Hepatocyte (in vitro differentiated cells): Measurements from ENCODE around the gene LRCOL1. TPM values are rescaled to one million over a fixed set of nuclear protein-coding genes. Genes with fewer than 3 reads are reported as not detected.

Experiments
- DNase-seq: peaks from one replicate; pipeline ENCODE4 v3.0.0-alpha.2; 2016; ENCODE audit warnings: low spot score
- H2AFZ ChIP-seq: fragments of 200-600 bp; sonication (generic); 2 replicates; pipeline ENCODE4 v1.6.0; 2016; ENCODE audit warnings: antibody characterized with exemption, mild to moderate bottlenecking
- H3K27ac ChIP-seq: fragments of 200-600 bp; sonication (generic); 2 replicates; pipeline ENCODE4 v1.5.1; 2016; ENCODE audit warnings: mild to moderate bottlenecking
- H3K27me3 ChIP-seq: fragments of 200-600 bp; sonication (generic); 2 replicates; pipeline ENCODE4 v1.6.1; 2016
- H3K36me3 ChIP-seq: fragments of 200-600 bp; sonication (generic); replicated peaks from 2 replicates; pipeline ENCODE4 v1.5.1; 2016; ENCODE audit warnings: low read depth; ENCODE audit not compliant: insufficient read depth
- H3K4me1 ChIP-seq: fragments of 200-600 bp; sonication (generic); 2 replicates; pipeline ENCODE4 v1.5.1; 2016; ENCODE audit warnings: mild to moderate bottlenecking, moderate library complexity; ENCODE audit not compliant: insufficient read depth
- H3K4me2 ChIP-seq: fragments of 200-600 bp; sonication (generic); 2 replicates; pipeline ENCODE4 v1.6.0; 2016
- H3K4me3 ChIP-seq: fragments of 200-600 bp; sonication (generic); 2 replicates; pipeline ENCODE4 v1.5.1; 2016; ENCODE audit warnings: mild to moderate bottlenecking
- H3K79me2 ChIP-seq: fragments of 200-600 bp; sonication (generic); 2 replicates; pipeline ENCODE4 v1.6.0; 2017; ENCODE audit warnings: mild to moderate bottlenecking
- H3K9me2 ChIP-seq: fragments of 200-600 bp; sonication (generic); replicated peaks from 2 replicates; pipeline ENCODE4 v1.6.0; 2017; ENCODE audit warnings: mild to moderate bottlenecking; ENCODE audit not compliant: insufficient read depth
- H3K9me3 ChIP-seq: fragments of 200-600 bp; sonication (generic); 2 replicates; pipeline ENCODE4 v1.5.1; 2016; ENCODE audit warnings: low read depth, mild to moderate bottlenecking
- H4K20me1 ChIP-seq: fragments of 200-600 bp; sonication (generic); 2 replicates; pipeline ENCODE4 v1.6.0; 2016; ENCODE audit warnings: mild to moderate bottlenecking; ENCODE audit not compliant: insufficient read depth, poor library complexity, severe bottlenecking
- EZH2 ChIP-seq: fragments of 200-600 bp; sonication (generic); IDR thresholded peaks from 2 replicates; pipeline ENCODE4 v1.6.1; 2016; ENCODE audit warnings: antibody characterized with exemption, mild to moderate bottlenecking, borderline replicate concordance
- EZH2phosphoT487 ChIP-seq: fragments of 200-600 bp; sonication (generic); IDR thresholded peaks from one replicate; pipeline ENCODE4 v1.6.1; 2018; ENCODE audit warnings: antibody characterized with exemption, mild to moderate bottlenecking, low read depth, moderate library complexity; ENCODE audit not compliant: unreplicated experiment, severe bottlenecking
- WGBS: methylation state at CpG from one replicate; pipeline ENCODE4 v1.1.6; 2016; ENCODE audit warnings: low lambda C conversion rate; ENCODE audit errors: missing lambda C conversion rate; 5-methylcytosine and 5-hydroxymethylcytosine counted together
- polyA plus RNA-seq: library from polyadenylated mRNA; unstranded; fragments of >200 nt; fragmentation: Nextera tagmentation; extraction: Ambion mirVana; gene quantifications from 2 replicates; pipeline ENCODE4 v1.2.1, GENCODE V29; 2016
- total RNA-seq: library from RNA; depleted of rRNA; stranded (reverse); fragments of >200 nt; gene quantifications from 2 replicates; pipeline ENCODE4 v1.2.3, GENCODE V29; 2014
- TF ChIP-seq, protein P1 (sequence below): fragments of 200-600 bp; sonication (generic); IDR thresholded peaks from 2 replicates; pipeline ENCODE4 v1.5.1; 2016; ENCODE audit warnings: antibody characterized with exemption, mild to moderate bottlenecking; ENCODE audit not compliant: poor library complexity

LRCOL1 gene
- total and polyA plus RNA-seq, 2 experiments from 2014 or later = 0.28 TPM; not detected in 1

DNA sequence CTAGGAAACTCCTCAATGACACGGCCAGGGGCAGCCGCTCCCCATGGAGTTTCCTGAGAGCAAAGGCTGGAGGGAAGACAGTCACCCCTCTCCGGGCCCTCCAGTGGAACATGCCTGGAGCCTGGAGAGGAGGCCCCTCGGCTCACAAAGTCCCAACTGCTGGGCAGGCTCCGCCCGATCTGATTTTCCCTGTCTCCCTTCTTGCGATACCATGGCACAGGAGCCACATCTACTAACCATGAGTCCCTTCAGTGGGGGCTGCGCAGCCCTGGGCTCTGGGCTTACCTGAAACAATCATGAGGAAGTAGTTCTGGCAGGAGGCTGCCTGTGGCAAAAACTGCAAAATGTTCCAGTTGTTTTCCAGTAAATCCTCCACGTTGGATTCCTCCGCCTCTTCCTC is 23.5 kb upstream of the LRCOL1 start:
- Histone ChIP-seq H3K4me1 (no peaks in the 10 kb centered on the region), H3K36me3 (no peaks in the 10 kb centered on the region), H3K27ac (no peak overlapping the region), H4K20me1 (no peaks in the 10 kb centered on the region), H3K4me3 (no peak overlapping the region), H3K27me3 (no peaks in the 10 kb centered on the region), H3K4me2 (no peak overlapping the region), H3K79me2 (no peaks in the 10 kb centered on the region), H3K9me3 (no peaks in the 10 kb centered on the region), H3K9me2 (no peaks in the 10 kb centered on the region), H2AFZ (no peak overlapping the region)
- 92% methylated on average over 10 of the region's 10 CpGs for WGBS
- TF ChIP-seq, protein P1, sequence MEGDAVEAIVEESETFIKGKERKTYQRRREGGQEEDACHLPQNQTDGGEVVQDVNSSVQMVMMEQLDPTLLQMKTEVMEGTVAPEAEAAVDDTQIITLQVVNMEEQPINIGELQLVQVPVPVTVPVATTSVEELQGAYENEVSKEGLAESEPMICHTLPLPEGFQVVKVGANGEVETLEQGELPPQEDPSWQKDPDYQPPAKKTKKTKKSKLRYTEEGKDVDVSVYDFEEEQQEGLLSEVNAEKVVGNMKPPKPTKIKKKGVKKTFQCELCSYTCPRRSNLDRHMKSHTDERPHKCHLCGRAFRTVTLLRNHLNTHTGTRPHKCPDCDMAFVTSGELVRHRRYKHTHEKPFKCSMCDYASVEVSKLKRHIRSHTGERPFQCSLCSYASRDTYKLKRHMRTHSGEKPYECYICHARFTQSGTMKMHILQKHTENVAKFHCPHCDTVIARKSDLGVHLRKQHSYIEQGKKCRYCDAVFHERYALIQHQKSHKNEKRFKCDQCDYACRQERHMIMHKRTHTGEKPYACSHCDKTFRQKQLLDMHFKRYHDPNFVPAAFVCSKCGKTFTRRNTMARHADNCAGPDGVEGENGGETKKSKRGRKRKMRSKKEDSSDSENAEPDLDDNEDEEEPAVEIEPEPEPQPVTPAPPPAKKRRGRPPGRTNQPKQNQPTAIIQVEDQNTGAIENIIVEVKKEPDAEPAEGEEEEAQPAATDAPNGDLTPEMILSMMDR = no peak
- no peak for TF ChIP-seq EZH2phosphoT487
- TF ChIP-seq EZH2 = no peak
- peak; percentile 5 for DNase-seq

DNA sequence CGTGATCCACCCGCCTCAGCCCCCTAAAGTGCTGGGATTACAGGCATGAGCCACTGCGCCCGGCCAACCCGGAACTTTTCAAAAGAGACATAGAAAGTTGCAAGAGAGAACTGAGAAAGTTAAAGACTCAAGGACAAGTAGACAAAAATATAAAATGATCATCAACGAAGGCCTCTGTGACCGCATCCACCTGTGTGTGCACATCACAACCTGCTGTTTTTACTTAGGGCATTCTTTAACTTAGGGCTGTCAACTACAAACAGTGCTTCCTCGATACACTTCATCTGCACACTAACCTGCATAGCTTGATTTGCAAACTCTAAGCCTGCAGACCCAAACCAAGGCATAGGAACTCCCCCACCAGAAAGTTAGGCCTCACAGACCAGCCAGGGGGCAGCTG is 23.0 kb upstream of the LRCOL1 start:
- 99% methylated on average over 8 of the region's 8 CpGs for WGBS
- Histone ChIP-seq H3K27me3 (no peaks in the 10 kb centered on the region), H3K4me2 (no peak overlapping the region), H3K9me2 (no peaks in the 10 kb centered on the region), H3K9me3 (no peaks in the 10 kb centered on the region), H3K79me2 (no peaks in the 10 kb centered on the region), H4K20me1 (no peaks in the 10 kb centered on the region), H3K36me3 (no peaks in the 10 kb centered on the region), H3K4me1 (no peaks in the 10 kb centered on the region), H3K27ac (no peak overlapping the region), H2AFZ (no peak overlapping the region), H3K4me3 (no peak overlapping the region)
- no peak for DNase-seq
- TF ChIP-seq, protein P1 = no peak
- TF ChIP-seq EZH2phosphoT487 (no peak), EZH2 (no peak)

DNA sequence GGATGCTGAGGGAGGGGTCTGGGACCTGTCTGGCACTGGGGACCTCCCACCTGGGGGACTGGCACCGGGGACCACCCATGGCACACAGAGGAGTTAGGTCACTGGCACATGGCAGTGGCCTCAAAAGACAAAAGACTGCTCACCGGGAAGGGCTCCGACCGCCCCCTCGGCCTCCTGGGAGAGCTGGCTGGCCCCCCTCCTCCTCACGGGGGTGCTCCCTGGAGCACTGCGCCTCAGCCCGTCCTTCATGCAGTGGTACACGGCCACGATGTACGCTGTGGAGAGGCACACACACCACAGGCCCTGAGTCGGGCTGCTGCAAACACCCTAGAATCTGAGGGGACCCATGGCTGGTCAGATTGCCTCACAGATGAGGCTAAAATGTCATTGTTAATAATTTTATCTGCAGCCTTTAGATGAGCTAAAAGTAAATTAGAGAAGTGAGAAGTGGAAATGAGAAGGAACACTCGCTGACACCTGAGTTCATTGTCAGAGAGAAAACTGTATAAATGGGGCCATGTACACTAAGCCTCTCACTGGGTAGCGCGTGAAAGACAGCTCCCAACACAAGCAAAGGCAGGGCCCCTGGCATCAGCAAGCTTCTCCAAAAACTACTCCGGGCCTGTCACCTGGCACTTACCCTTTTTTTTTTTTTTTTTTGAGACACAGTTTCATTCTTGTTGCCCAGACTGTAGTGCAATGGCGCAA is 22.3 kb upstream of the LRCOL1 start:
- Histone ChIP-seq H3K9me3 (no peaks in the 10 kb centered on the region), H3K27me3 (no peaks in the 10 kb centered on the region), H3K9me2 (no peaks in the 10 kb centered on the region), H2AFZ (no peak overlapping the region), H3K79me2 (no peaks in the 10 kb centered on the region), H3K27ac (no peak overlapping the region), H4K20me1 (no peaks in the 10 kb centered on the region), H3K4me2 (no peak overlapping the region), H3K4me1 (no peaks in the 10 kb centered on the region), H3K36me3 (no peaks in the 10 kb centered on the region), H3K4me3 (no peak overlapping the region)
- WGBS = 92% methylated on average over 17 of the region's 17 CpGs
- DNase-seq = no peak
- TF ChIP-seq EZH2 (no peak), EZH2phosphoT487 (no peak)
- TF ChIP-seq, protein P1 = no peak
